HG02571 (cell line): ENCODE data around the gene FOXN3.

ENCODE experiments used
- ATAC-seq: cut with Tn5 transposase; IDR thresholded peaks from one replicate; pipeline ENCODE4 v1.9.1; 2021; ENCODE audit warnings: mild to moderate bottlenecking, moderate library complexity; ENCODE audit not compliant: unreplicated experiment

Gene FOXN3

GRCh38 chr14:89239023-89239422 lies 178.0 kb downstream of the FOXN3 start:
- no peak for ATAC-seq

GRCh38 chr14:89237921-89238529 lies 179.0 kb downstream of the FOXN3 start:
- ATAC-seq, result no peak

- ATAC-seq, result no peak
Measured at GRCh38 chr14:89236851-89237250, 180.2 kb downstream of the FOXN3 start.

- ATAC-seq, result no peak
Measured at GRCh38 chr14:89233184-89233583, 183.8 kb downstream of the FOXN3 start.

GRCh38 chr14:89232265-89233070 lies 184.6 kb downstream of the FOXN3 start:
- ATAC-seq, result no peak

GRCh38 chr14:89231426-89232113 lies 185.5 kb downstream of the FOXN3 start:
- ATAC-seq, result no peak

GRCh38 chr14:89228921-89229639 lies 188.0 kb downstream of the FOXN3 start:
- ATAC-seq, result no peak

GRCh38 chr14:89227496-89227836 lies 189.6 kb downstream of the FOXN3 start:
- ATAC-seq, result no peak

GRCh38 chr14:89226801-89227495 lies 190.1 kb downstream of the FOXN3 start:
- no peak for ATAC-seq

GRCh38 chr14:89225607-89226006 lies 191.4 kb downstream of the FOXN3 start:
- no peak for ATAC-seq

- ATAC-seq, result no peak
Measured at GRCh38 chr14:89221109-89221810, 195.8 kb downstream of the FOXN3 start.

GRCh38 chr14:89219051-89219450 lies 198.0 kb downstream of the FOXN3 start:
- ATAC-seq, result no peak

- no peak for ATAC-seq
Measured at GRCh38 chr14:89217891-89218290, 199.1 kb downstream of the FOXN3 start.

- no peak for ATAC-seq
Measured at GRCh38 chr14:89215531-89215930, 201.5 kb downstream of the FOXN3 start.

GRCh38 chr14:89215114-89215513 lies 201.9 kb downstream of the FOXN3 start:
- ATAC-seq, result no peak

- no peak for ATAC-seq
Measured at GRCh38 chr14:89214221-89214965, 202.6 kb downstream of the FOXN3 start.

- ATAC-seq, result no peak
Measured at GRCh38 chr14:89212386-89213235, 204.4 kb downstream of the FOXN3 start.

GRCh38 chr14:89209558-89209957 lies 207.5 kb downstream of the FOXN3 start:
- no peak for ATAC-seq

GRCh38 chr14:89207925-89208328 lies 209.1 kb downstream of the FOXN3 start:
- no peak for ATAC-seq
